Measurements from ENCODE around the gene SHMT2.

SHMT2 gene

DNA sequence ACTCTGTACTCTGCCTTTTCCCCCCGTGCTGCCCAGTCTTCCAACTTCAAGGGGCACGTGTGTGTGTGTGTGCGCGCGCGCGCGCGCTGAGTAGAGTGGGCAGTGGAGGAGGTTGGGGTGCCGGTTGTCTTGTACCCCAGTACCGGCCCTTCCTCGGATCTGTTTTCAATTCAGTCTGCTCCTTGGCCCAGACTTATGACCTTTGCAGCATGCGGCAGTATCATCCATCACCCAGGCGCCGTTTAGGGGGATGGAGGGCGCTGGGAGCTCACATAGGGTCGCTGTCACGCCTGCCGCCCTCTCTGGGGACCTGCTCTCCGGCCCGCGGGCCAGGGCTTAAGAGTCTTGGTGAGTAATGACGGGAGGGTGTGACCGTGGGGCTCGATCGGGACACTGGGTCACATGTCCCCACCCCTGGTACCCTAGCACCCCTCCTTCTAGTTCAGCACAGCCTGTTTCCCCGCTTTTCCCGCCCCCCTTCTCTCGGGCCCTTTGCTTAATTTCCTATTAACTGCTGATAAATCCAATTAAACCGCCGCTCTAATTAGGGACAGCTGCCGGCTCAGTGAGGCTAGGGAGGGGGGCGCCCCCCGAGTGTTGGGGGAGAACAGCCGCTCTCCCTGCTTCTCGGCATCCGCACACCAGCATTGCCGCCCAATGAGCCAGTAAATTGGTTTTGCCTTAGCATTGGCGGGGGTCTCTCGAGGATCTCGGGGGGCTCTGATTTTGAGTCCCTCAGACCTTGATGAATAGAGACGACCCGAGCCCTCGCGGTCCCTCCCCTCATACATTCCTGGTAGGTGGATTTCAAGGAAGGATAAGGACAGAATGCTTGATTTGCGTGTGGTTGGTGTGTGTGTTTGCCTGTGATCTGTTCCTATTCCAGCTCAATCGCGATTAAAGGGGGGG lies 12.1 kb downstream of the SHMT2 start:
- DNase-seq, result no peak

- DNase-seq, result no peak
Observed at GRCh38 chr12:57242329-57242690, 12.8 kb downstream of the SHMT2 start.

- DNase-seq, result peak; percentile 47 to 71
Observed at GRCh38 chr12:57242691-57243454, 13.4 kb downstream of the SHMT2 start.

GRCh38 chr12:57243521-57244311 lies 14.2 kb downstream of the SHMT2 start:
- DNase-seq, result peak; percentile 71 to 83

DNA sequence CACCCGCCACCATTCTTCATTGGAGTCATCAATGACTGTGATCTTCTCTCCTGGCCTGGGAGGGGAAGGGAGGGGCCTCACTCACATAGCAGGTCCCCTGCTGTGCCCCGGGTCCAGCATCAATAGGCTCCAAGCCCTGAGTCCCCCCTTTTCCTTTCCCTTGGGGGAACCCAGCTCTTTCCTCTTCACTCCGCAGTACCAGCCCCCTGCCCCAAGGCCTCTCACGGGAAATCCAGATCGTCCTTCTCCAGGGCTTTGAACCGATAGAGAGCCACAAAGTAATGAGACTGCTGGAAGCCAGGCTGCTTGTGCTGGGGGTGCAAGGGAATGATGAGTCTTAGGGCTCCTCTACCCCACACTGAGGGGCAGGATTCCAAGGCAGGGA lies 14.8 kb downstream of the SHMT2 start:
- DNase-seq, result no peak

- DNase-seq, result no peak
Observed at GRCh38 chr12:57247041-57247440, 17.5 kb downstream of the SHMT2 start.

- no peak for DNase-seq
Observed at GRCh38 chr12:57248934-57249742, 19.6 kb downstream of the SHMT2 start.

- no peak for DNase-seq
Observed at GRCh38 chr12:57250541-57250940, 21.0 kb downstream of the SHMT2 start.

GRCh38 chr12:57250956-57251355 lies 21.4 kb downstream of the SHMT2 start, which contains the start of gene STAC3:
STAC3 (minus strand) TSS chr12:57251187; CDS start chr12:57249636, 1,551 bp downstream.
- DNase-seq, result no peak

- no peak for DNase-seq
Observed at GRCh38 chr12:57254506-57255280, 25.2 kb downstream of the SHMT2 start.

- DNase-seq, result no peak
Observed at GRCh38 chr12:57255916-57256315, 26.4 kb downstream of the SHMT2 start.

DNA sequence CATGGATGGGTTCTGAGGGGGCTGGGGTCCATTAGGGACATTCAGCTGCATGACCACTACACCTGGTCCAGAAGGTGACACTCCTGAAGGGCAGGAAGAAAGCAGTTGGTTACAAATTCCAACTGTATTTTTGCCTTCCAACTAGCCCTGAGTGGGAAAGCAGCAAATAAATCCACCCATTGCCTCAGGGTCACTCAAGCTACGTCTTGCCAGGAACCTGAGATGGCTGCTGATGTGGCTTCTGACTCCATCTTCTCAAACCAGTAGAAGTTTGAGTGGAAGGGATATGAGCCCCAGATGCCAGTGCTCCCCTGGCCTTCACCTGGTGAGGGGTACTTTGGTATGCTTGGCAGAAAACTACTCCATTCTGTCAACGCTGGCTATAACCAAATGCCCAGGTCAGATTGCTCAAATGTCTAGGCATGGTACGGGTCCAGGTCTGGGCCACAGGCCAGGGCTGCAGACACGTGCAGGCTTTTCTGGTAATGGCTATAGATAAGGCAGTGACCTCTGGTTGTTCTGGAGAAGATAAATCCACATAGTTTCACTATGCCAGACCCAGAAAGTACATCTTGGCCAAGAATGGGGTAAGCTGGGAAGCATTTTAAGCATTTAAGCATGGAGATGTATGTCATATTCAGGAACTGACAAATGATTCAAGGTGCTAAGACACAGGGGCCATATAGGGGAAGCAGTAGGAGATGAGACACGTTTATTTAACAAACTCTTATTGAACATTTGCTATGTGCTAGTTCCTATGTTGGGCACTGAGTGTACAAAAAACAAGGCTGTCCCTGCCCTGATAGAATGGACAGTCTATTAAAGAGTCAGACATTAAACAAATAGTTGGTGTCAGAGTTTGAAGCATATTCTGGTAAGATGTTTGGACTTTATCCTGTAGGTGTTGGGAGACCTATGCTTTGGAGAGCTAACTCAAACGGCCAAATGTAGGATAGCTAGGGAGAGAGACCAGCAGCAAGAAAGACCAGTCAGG lies 29.8 kb downstream of the SHMT2 start:
- DNase-seq, result no peak

DNA sequence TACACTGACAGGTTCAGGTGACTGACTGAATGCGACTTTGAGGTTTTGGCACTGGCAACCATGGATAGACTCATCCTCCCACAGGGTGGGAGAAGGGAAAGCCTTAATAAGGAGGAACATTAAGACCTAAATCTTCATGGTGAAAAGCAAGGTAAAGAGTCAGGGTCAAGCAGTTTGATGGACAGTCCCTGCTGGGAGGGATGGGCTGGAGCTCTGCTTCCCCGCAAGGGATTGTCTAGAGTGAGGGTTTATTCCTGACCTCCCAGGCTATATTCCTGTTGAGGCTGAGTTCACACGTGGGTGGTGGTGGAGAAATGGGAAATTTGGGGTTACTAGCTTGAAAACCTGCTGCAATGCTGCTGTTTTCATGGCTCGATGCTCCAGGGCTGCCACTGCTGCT lies 30.9 kb downstream of the SHMT2 start:
- DNase-seq, result no peak

DNA sequence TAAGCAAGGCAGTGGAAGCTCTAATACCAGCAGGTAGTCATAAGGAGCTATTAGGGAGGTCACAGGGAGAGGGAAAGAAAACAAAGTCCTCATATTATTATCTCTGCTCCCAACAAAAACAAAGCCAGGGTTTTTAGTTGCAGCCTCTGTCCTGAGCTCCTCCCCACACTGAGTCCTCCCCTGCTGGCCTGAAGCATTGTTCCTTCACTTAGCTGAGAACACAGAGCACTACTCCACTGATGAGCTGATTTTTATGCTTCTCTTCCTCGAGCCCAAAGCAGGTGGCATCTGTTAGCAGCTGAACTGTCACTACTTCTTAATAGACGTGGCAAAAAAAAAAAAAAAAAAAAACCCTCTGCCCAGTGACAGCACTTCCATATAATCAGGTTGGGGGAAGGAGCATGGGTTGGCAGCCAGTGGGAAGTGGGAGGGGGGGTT lies 31.9 kb downstream of the SHMT2 start:
- no peak for DNase-seq

DNA sequence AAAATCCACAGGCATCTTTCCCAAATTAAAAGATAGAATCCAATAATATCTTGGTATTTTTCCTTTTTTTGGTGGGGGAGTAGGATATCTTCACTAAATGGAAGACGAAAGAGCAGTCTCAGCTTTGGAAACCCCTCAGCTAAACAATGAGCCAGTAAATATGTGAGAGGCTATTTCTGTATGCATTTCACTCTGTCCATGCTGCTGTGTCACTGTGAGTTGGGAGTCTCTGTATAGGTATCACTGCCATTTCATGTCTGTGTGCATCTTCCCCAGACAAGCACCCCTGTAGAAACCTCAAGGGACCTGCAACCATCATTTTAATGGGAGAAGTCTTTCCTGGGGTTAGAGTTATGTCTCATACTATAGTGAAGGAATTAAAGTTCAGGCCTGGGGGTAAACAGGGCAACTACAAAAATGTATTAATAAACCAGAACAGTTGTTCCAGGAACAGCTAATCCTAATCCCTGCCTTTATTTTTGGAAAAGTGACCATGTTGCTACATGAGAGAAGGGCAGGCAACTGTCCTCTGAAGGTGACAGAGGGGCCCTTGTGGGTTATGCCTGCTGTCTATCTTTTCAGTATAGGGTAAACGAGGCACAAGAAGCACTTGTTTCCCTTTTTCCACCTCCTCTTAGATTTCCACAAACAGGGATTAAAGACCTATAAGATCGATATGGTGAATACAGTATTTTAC lies 32.8 kb downstream of the SHMT2 start:
- DNase-seq, result no peak

DNA sequence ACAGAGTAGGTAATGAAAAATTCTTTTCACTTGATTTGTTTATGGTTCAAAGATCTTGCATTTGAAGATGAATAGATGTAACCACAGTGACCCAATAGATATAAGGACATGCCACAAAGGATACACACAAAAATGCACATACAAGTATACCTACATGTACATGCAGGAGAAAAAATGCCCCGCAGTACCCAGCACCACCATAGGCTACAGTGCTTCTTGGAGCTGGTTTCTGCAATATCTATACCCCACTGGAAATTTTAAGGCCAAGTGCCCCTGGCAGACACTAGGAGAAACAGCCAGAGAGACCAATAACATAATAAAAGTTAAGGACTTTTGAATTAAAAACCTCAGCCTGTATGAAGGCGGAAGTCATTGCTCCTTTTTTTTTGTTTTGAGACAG lies 33.6 kb downstream of the SHMT2 start:
- no peak for DNase-seq

GRCh38 chr12:57266681-57267080 lies 37.2 kb downstream of the SHMT2 start:
- no peak for DNase-seq

DNA sequence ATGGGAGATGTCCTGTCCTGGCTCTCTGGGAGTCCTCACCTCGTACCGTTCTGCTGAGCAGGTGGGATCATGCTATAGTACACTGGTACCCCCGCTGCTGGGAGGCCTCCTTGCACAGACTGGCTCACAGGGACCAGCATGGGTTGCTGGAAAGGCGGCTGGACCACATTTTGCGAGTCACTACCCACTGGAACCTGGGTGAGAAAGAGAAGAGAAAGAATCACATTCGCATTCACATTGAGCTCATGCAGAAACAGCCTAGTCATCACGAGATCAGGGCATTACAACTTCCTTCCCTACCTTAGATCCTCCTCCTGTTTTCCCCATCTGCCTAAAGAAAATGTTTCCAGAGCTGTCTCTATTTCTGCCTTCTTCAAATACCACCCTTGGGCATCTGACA lies 38.8 kb downstream of the SHMT2 start:
- DNase-seq, result no peak

GRCh38 chr12:57270966-57271470 lies 41.5 kb downstream of the SHMT2 start:
- DNase-seq, result no peak
